HFFc6 (cell line): ENCODE results near the gene KDM4C. TPM values are rescaled to one million over a fixed set of nuclear protein-coding genes. Genes with fewer than 3 reads are reported as not detected.
A peak's percentile ranks its signal among the peaks of the same experiment; 100 is the strongest.

Experiments
- DNase-seq: peaks from one replicate; pipeline ENCODE4 v3.0.0-alpha.2; 2018
- H3K27ac Mint-ChIP-seq: 2 replicates; pipeline ENCODE4 v1.8.0; 2020; ENCODE audit warnings: mild to moderate bottlenecking, mixed read lengths
- H3K27me3 Mint-ChIP-seq: 2 replicates; pipeline ENCODE4 v1.8.0; 2021; ENCODE audit warnings: mild to moderate bottlenecking, moderate library complexity, mixed read lengths; ENCODE audit not compliant: insufficient read depth
- H3K36me3 Mint-ChIP-seq: 2 replicates; pipeline ENCODE4 v1.8.0; 2021; ENCODE audit warnings: low read depth, mixed read lengths
- H3K4me1 Mint-ChIP-seq: 2 replicates; pipeline ENCODE4 v1.8.0; 2020; ENCODE audit warnings: low read depth, mixed read lengths
- H3K4me3 Mint-ChIP-seq: 2 replicates; pipeline ENCODE4 v1.8.0; 2020; ENCODE audit warnings: mild to moderate bottlenecking, moderate library complexity, mixed read lengths
- H3K9me3 Mint-ChIP-seq: 2 replicates; pipeline ENCODE4 v1.8.0; 2020; ENCODE audit warnings: mild to moderate bottlenecking, mixed read lengths
- CTCF ChIP-seq: fragments of 200-600 bp; sonication (generic); IDR thresholded peaks from 2 replicates; pipeline ENCODE4 v1.5.0; 2021; ENCODE audit warnings: antibody characterized with exemption, mild to moderate bottlenecking
- total RNA-seq, 6 experiments: library from RNA; stranded (reverse); fragmentation: NEBNext Ultra II Directional; extraction: Animal tissue kit (Norgen Biotek cat#: 25700); gene quantifications; 2 replicates in 1 of 6; 3 replicates in 5 of 6; pipeline ENCODE4 v1.2.3, GENCODE V29; 2021

KDM4C gene
- total RNA-seq, 6 experiments from 2014 or later = 9.1 to 12.0 (median 11.1) TPM

- H3K4me3 Mint-ChIP-seq = no peak overlapping the region
- H3K4me1 Mint-ChIP-seq = peaks cover 3% of the 10 kb centered on the region
- H3K27me3 Mint-ChIP-seq = no peaks in the 10 kb centered on the region; the same call in 1 of the 2 replicates
- no peak for TF ChIP-seq CTCF
- 0 out of 2 replicates have a peak, but pooled peaks cover under 1% of the 10 kb centered on the region for H3K36me3 Mint-ChIP-seq
- DNase-seq = no peak
- H3K27ac Mint-ChIP-seq = no peak overlapping the region
- H3K9me3 Mint-ChIP-seq = no peaks in the 10 kb centered on the region
These were observed 382.6 kb downstream of the KDM4C start for GRCh38 chr9:7140401-7140800.

GRCh38 chr9:7143645-7144200 is 385.9 kb downstream of the KDM4C start:
- Mint-ChIP-seq H3K9me3 (no peaks in the 10 kb centered on the region), H3K36me3 (no peaks in the 10 kb centered on the region), H3K4me1 (peaks cover 20% of the 10 kb centered on the region), H3K27me3 (no peaks in the 10 kb centered on the region; the same call in 1 of the 2 replicates), H3K4me3 (no peak overlapping the region), H3K27ac (no peak overlapping the region)
- no peak for DNase-seq
- TF ChIP-seq CTCF = no peak

- no peak for TF ChIP-seq CTCF
- no peaks in the 10 kb centered on the region; the same call in 1 of the 2 replicates for H3K27me3 Mint-ChIP-seq
- H3K36me3 Mint-ChIP-seq = no peaks in the 10 kb centered on the region
- H3K4me3 Mint-ChIP-seq = no peak overlapping the region
- no peak overlapping the region for H3K27ac Mint-ChIP-seq
- H3K9me3 Mint-ChIP-seq = no peaks in the 10 kb centered on the region
- no peak for DNase-seq
- H3K4me1 Mint-ChIP-seq = peaks cover 20% of the 10 kb centered on the region
These were observed 386.7 kb downstream of the KDM4C start for GRCh38 chr9:7144265-7145046.

GRCh38 chr9:7145361-7146069 is 387.7 kb downstream of the KDM4C start:
- TF ChIP-seq CTCF = no peak
- no peaks in the 10 kb centered on the region for H3K9me3 Mint-ChIP-seq
- peaks cover 20% of the 10 kb centered on the region for H3K4me1 Mint-ChIP-seq
- H3K27ac Mint-ChIP-seq = no peak overlapping the region
- peak overlapping the region; percentile 59; the same call in 1 of the 2 replicates for H3K4me3 Mint-ChIP-seq
- DNase-seq = no peak
- H3K36me3 Mint-ChIP-seq = no peaks in the 10 kb centered on the region
- H3K27me3 Mint-ChIP-seq = no peaks in the 10 kb centered on the region; the same call in 1 of the 2 replicates

GRCh38 chr9:7146582-7146981 is 388.8 kb downstream of the KDM4C start:
- Mint-ChIP-seq H3K27me3 (no peaks in the 10 kb centered on the region; the same call in 1 of the 2 replicates), H3K9me3 (no peaks in the 10 kb centered on the region), H3K27ac (no peak overlapping the region), H3K4me3 (no peak overlapping the region), H3K4me1 (peaks cover 20% of the 10 kb centered on the region), H3K36me3 (no peaks in the 10 kb centered on the region)
- no peak for TF ChIP-seq CTCF
- DNase-seq = no peak
